Endothelial cell (in vitro differentiated cells): Measurements from ENCODE around the gene AFDN. TPM values are rescaled to one million over a fixed set of nuclear protein-coding genes. Genes with fewer than 3 reads are reported as not detected.

Experiments
- DNase-seq: peaks from one replicate; pipeline ENCODE4 v3.0.0; 2021; ENCODE audit warnings: low spot score
- H3K27ac Mint-ChIP-seq: one replicate; pipeline ENCODE4 v1.8.0; 2021; ENCODE audit warnings: mixed read lengths, inconsistent platforms; ENCODE audit not compliant: unreplicated experiment
- H3K27me3 Mint-ChIP-seq: one replicate; pipeline ENCODE4 v1.8.0; 2021; ENCODE audit warnings: mild to moderate bottlenecking, moderate library complexity, mixed read lengths, inconsistent platforms; ENCODE audit not compliant: unreplicated experiment
- H3K36me3 Mint-ChIP-seq: one replicate; pipeline ENCODE4 v1.8.0; 2021; ENCODE audit warnings: mild to moderate bottlenecking, low read depth, mixed read lengths, inconsistent platforms; ENCODE audit not compliant: unreplicated experiment
- H3K4me1 Mint-ChIP-seq: one replicate; pipeline ENCODE4 v1.8.0; 2021; ENCODE audit warnings: mild to moderate bottlenecking, mixed read lengths, inconsistent platforms; ENCODE audit not compliant: unreplicated experiment
- H3K4me3 Mint-ChIP-seq: one replicate; pipeline ENCODE4 v1.8.0; 2021; ENCODE audit warnings: mild to moderate bottlenecking, mixed read lengths, inconsistent platforms; ENCODE audit not compliant: unreplicated experiment
- H3K9me3 Mint-ChIP-seq: one replicate; pipeline ENCODE4 v1.8.0; 2021; ENCODE audit warnings: mixed read lengths, inconsistent platforms; ENCODE audit not compliant: unreplicated experiment
- total RNA-seq: library from RNA; stranded (reverse); fragmentation: NEBNext Ultra II Directional; extraction: Animal tissue kit (Norgen Biotek cat#: 25700); gene quantifications from one replicate; pipeline ENCODE4 v1.2.1, GENCODE V29; 2021; ENCODE audit not compliant: unreplicated experiment
- TF ChIP-seq, protein P1 (sequence below): fragments of 200-600 bp; sonication (generic); IDR thresholded peaks from one replicate; pipeline ENCODE4 v1.5.0; 2021; ENCODE audit warnings: antibody characterized with exemption; ENCODE audit not compliant: unreplicated experiment

AFDN gene
- total RNA-seq, 1 donor from 2014 or later: 306 TPM

DNA sequence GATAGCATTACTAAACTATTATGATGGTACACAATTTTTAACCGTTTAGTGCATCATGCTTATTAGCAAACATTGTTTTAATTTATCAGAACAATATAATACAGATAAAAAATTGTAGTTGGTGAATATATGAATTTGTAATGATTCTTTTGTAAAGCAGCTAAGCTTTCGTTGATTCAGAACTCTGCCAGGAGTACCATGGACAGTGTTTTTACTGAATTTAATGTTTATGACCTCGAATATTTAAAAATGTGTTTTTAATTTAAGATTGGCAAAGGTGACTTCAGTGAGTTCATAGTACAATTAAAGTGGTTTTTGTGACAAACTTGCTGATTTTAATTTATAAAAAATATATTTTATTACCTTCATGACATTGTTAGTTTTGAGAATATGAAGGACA lies 10.0 kb downstream of the AFDN start:
- Mint-ChIP-seq H3K4me1 (peaks cover 25% of the 10 kb centered on the region), H3K36me3 (no peaks in the 10 kb centered on the region), H3K4me3 (no peak overlapping the region), H3K9me3 (no peaks in the 10 kb centered on the region), H3K27me3 (no peaks in the 10 kb centered on the region), H3K27ac (no peak overlapping the region)
- DNase-seq: no peak
- TF ChIP-seq, protein P1, sequence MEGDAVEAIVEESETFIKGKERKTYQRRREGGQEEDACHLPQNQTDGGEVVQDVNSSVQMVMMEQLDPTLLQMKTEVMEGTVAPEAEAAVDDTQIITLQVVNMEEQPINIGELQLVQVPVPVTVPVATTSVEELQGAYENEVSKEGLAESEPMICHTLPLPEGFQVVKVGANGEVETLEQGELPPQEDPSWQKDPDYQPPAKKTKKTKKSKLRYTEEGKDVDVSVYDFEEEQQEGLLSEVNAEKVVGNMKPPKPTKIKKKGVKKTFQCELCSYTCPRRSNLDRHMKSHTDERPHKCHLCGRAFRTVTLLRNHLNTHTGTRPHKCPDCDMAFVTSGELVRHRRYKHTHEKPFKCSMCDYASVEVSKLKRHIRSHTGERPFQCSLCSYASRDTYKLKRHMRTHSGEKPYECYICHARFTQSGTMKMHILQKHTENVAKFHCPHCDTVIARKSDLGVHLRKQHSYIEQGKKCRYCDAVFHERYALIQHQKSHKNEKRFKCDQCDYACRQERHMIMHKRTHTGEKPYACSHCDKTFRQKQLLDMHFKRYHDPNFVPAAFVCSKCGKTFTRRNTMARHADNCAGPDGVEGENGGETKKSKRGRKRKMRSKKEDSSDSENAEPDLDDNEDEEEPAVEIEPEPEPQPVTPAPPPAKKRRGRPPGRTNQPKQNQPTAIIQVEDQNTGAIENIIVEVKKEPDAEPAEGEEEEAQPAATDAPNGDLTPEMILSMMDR: no peak

- no peaks in the 10 kb centered on the region for H3K9me3 Mint-ChIP-seq
- no peaks in the 10 kb centered on the region for H3K36me3 Mint-ChIP-seq
- H3K27ac Mint-ChIP-seq: peak overlapping the region; percentile 19
- TF ChIP-seq, protein P1: no peak
- no peak for DNase-seq
- H3K4me1 Mint-ChIP-seq: peaks cover 14% of the 10 kb centered on the region
- no peak overlapping the region for H3K4me3 Mint-ChIP-seq
- no peaks in the 10 kb centered on the region for H3K27me3 Mint-ChIP-seq
Observed at GRCh38 chr6:167838207-167838748, 11.6 kb downstream of the AFDN start.

GRCh38 chr6:167839343-167839742 lies 12.6 kb downstream of the AFDN start:
- no peaks in the 10 kb centered on the region for H3K27me3 Mint-ChIP-seq
- TF ChIP-seq, protein P1: no peak
- H3K36me3 Mint-ChIP-seq: no peaks in the 10 kb centered on the region
- H3K4me1 Mint-ChIP-seq: peaks cover 10% of the 10 kb centered on the region
- no peak overlapping the region for H3K4me3 Mint-ChIP-seq
- no peak for DNase-seq
- H3K27ac Mint-ChIP-seq: no peak overlapping the region
- H3K9me3 Mint-ChIP-seq: no peaks in the 10 kb centered on the region

- DNase-seq: no peak
- Mint-ChIP-seq H3K36me3 (no peaks in the 10 kb centered on the region), H3K9me3 (no peaks in the 10 kb centered on the region), H3K27ac (no peak overlapping the region), H3K4me1 (peaks cover 9% of the 10 kb centered on the region), H3K27me3 (no peaks in the 10 kb centered on the region), H3K4me3 (no peak overlapping the region)
- TF ChIP-seq, protein P1: no peak
Observed at GRCh38 chr6:167839755-167840154, 13.0 kb downstream of the AFDN start.

DNA sequence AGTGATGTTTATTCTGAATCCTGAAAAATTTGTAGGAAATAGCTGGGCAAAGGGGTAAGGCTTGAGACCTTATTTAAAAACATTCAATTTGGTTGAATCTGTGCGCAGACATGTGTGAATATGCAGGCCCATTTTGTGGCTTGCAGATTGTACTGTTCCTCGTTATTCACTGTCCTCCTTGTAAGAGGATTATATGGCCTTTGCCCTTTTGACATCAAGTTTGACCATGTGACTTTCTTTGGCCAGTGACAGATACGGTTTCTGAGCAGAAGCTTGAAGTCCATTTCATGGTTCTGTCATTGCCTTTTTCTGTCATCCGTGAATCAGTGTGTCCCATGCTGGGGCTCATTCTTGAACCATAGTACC lies 13.4 kb downstream of the AFDN start:
- Mint-ChIP-seq H3K4me3 (no peak overlapping the region), H3K4me1 (peaks cover 7% of the 10 kb centered on the region), H3K27ac (no peak overlapping the region), H3K9me3 (no peaks in the 10 kb centered on the region), H3K27me3 (no peaks in the 10 kb centered on the region), H3K36me3 (no peaks in the 10 kb centered on the region)
- no peak for DNase-seq
- TF ChIP-seq, protein P1: no peak
